GM23338 (cell line): ENCODE results near the gene B4GALNT4. TPM values are rescaled to one million over a fixed set of nuclear protein-coding genes. Genes with fewer than 3 reads are reported as not detected.

Experiments used
- ATAC-seq: fragments of 200-7000 bp; cut with Tn5 transposase; 3 replicates; pipeline ENCODE4 v1.9.1; 2020
- DNase-seq: peaks from one replicate; pipeline ENCODE4 v3.0.0-alpha.2; 2015; ENCODE audit warnings: low spot score
- H2AFZ ChIP-seq: fragments of 200-600 bp; sonication (generic); 2 replicates; pipeline ENCODE4 v1.8.0; 2016; ENCODE audit warnings: antibody characterized with exemption, mild to moderate bottlenecking, moderate library complexity
- H3F3A ChIP-seq: fragments of 200-600 bp; sonication (generic); replicated peaks from 2 replicates; pipeline ENCODE4 v1.8.0; 2017; ENCODE audit warnings: antibody characterized with exemption, mixed run types, low read depth
- H3K27ac ChIP-seq: fragments of 200-600 bp; sonication (generic); 2 replicates; pipeline ENCODE4 v1.6.1; 2016; ENCODE audit warnings: low read depth
- H3K27me3 ChIP-seq: fragments of 200-600 bp; sonication (generic); 2 replicates; pipeline ENCODE4 v1.8.0; 2016; ENCODE audit warnings: mild to moderate bottlenecking, mixed run types, moderate library complexity; ENCODE audit not compliant: insufficient read depth
- H3K36me3 ChIP-seq: fragments of 200-600 bp; sonication (generic); 2 replicates; pipeline ENCODE4 v1.8.0; 2016; ENCODE audit warnings: mild to moderate bottlenecking; ENCODE audit not compliant: insufficient read depth
- H3K4me1 ChIP-seq: fragments of 200-600 bp; sonication (generic); 2 replicates; pipeline ENCODE4 v1.8.0; 2016; ENCODE audit warnings: mild to moderate bottlenecking, moderate library complexity; ENCODE audit not compliant: insufficient read depth
- H3K4me2 ChIP-seq: fragments of 200-600 bp; sonication (generic); 2 replicates; pipeline ENCODE4 v1.7.1; 2017; ENCODE audit warnings: mixed run types
- H3K4me3 ChIP-seq: fragments of 200-600 bp; sonication (generic); 2 replicates; pipeline ENCODE4 v1.6.1; 2016; ENCODE audit warnings: mixed run types
- H3K79me2 ChIP-seq: fragments of 200-600 bp; sonication (generic); replicated peaks from 2 replicates; pipeline ENCODE4 v1.8.0; 2017; ENCODE audit warnings: mild to moderate bottlenecking; ENCODE audit not compliant: insufficient read depth
- H3K9me2 ChIP-seq: fragments of 200-600 bp; sonication (generic); 2 replicates; pipeline ENCODE4 v1.8.0; 2017; ENCODE audit not compliant: insufficient read depth
- H4K20me1 ChIP-seq: fragments of 200-600 bp; sonication (generic); replicated peaks from 2 replicates; pipeline ENCODE4 v1.8.0; 2017; ENCODE audit warnings: mild to moderate bottlenecking; ENCODE audit not compliant: insufficient read depth
- H3K27ac Mint-ChIP-seq: 2 replicates; pipeline ENCODE4 v1.8.0; 2020; ENCODE audit warnings: inconsistent platforms, mild to moderate bottlenecking, moderate library complexity, mixed read lengths
- H3K27me3 Mint-ChIP-seq: 3 replicates; pipeline ENCODE4 v1.8.0; 2022; ENCODE audit warnings: low read depth, mild to moderate bottlenecking, moderate library complexity, mixed read lengths, inconsistent platforms; ENCODE audit not compliant: insufficient read depth, poor library complexity
- H3K36me3 Mint-ChIP-seq: 3 replicates; pipeline ENCODE4 v1.8.0; 2021; ENCODE audit warnings: low read depth, mild to moderate bottlenecking, inconsistent platforms, moderate library complexity, mixed read lengths
- H3K4me1 Mint-ChIP-seq: 3 replicates; pipeline ENCODE4 v1.8.0; 2020; ENCODE audit warnings: mild to moderate bottlenecking, inconsistent platforms, mixed read lengths
- H3K4me3 Mint-ChIP-seq: 3 replicates; pipeline ENCODE4 v1.8.0; 2021; ENCODE audit warnings: moderate library complexity, mild to moderate bottlenecking, inconsistent platforms, mixed read lengths
- H3K9me3 Mint-ChIP-seq: 3 replicates; pipeline ENCODE4 v1.8.0; 2020; ENCODE audit warnings: moderate library complexity, mild to moderate bottlenecking, inconsistent platforms, mixed read lengths
- CREB1 ChIP-seq: fragments of 250-450 bp; sonication (Bioruptor Pico); IDR thresholded peaks from 2 replicates; pipeline ENCODE4 v1.5.0; 2020; ENCODE audit warnings: low read depth, mild to moderate bottlenecking, moderate library complexity
- CTCF ChIP-seq, 2 experiments: fragments of 200-600 bp in 1 of 2; sonication (generic) in 1 of 2; conservative IDR thresholded peaks; 2 replicates each; pipeline versions ENCODE4 v1.5.1 to v1.6.1; 2016 to 2017; ENCODE audit warnings: antibody characterized with exemption in 2 of 2, low read depth in 2 of 2, mild to moderate bottlenecking in 2 of 2, moderate library complexity in 1 of 2
- ETS1 ChIP-seq: IDR thresholded peaks from 2 replicates; pipeline ENCODE4 v1.6.1; 2016; ENCODE audit warnings: antibody characterized with exemption
- EZH2 ChIP-seq: fragments of 200-600 bp; sonication (generic); IDR thresholded peaks from one replicate; pipeline ENCODE4 v1.8.0; 2017; ENCODE audit warnings: antibody characterized with exemption, mild to moderate bottlenecking, low read depth; ENCODE audit not compliant: unreplicated experiment
- EZH2phosphoT487 ChIP-seq: fragments of 200-600 bp; sonication (generic); IDR thresholded peaks from one replicate; pipeline ENCODE4 v1.8.1; 2018; ENCODE audit warnings: antibody characterized with exemption; ENCODE audit not compliant: unreplicated experiment
- JUNB ChIP-seq: IDR thresholded peaks from one replicate; pipeline ENCODE4 v1.6.1; 2016; ENCODE audit warnings: antibody characterized with exemption; ENCODE audit not compliant: unreplicated experiment
- NANOG ChIP-seq: IDR thresholded peaks from 2 replicates; pipeline ENCODE4 v1.6.1; 2016; ENCODE audit warnings: antibody characterized with exemption, borderline replicate concordance
- POLR2AphosphoS5 ChIP-seq: IDR thresholded peaks from 2 replicates; pipeline ENCODE4 v1.6.1; 2016; ENCODE audit warnings: antibody characterized with exemption, low read depth
- REST ChIP-seq: IDR thresholded peaks from one replicate; pipeline ENCODE4 v1.6.1; 2018; ENCODE audit warnings: antibody characterized with exemption; ENCODE audit not compliant: unreplicated experiment
- STAT1 ChIP-seq: IDR thresholded peaks from one replicate; pipeline ENCODE4 v1.6.1; 2016; ENCODE audit warnings: antibody characterized with exemption; ENCODE audit not compliant: unreplicated experiment
- ZNF114 ChIP-seq: fragments of 250-450 bp; sonication (Bioruptor Pico); IDR thresholded peaks from 2 replicates; pipeline ENCODE4 v1.5.0; 2020; ENCODE audit warnings: mild to moderate bottlenecking, moderate library complexity
- ZNF331 ChIP-seq: fragments of 250-450 bp; sonication (Bioruptor Pico); IDR thresholded peaks from 2 replicates; pipeline ENCODE4 v1.5.0; 2020; ENCODE audit warnings: low read depth, mild to moderate bottlenecking, moderate library complexity
- ZNF462 ChIP-seq: fragments of 250-450 bp; sonication (Bioruptor Pico); IDR thresholded peaks from 2 replicates; pipeline ENCODE4 v1.5.0; 2020; ENCODE audit warnings: mild to moderate bottlenecking, moderate library complexity
- polyA plus RNA-seq: library from polyadenylated mRNA; unstranded; fragments of >200 nt; fragmentation: Nextera tagmentation; extraction: Ambion mirVana; gene quantifications from 2 replicates; pipeline ENCODE4 v1.2.1, GENCODE V29; 2016
- total RNA-seq: library from RNA; depleted of rRNA; stranded (reverse); fragments of >200 nt; shearing (Covaris generic); gene quantifications from 2 replicates; pipeline ENCODE4 v1.2.3, GENCODE V29; 2014

B4GALNT4 gene
- total and polyA plus RNA-seq, 2 experiments from 2014 or later = 49.9 to 92.6 TPM

- no peaks in the 10 kb centered on the region for H4K20me1 ChIP-seq
- peaks cover 6% of the 10 kb centered on the region for H3K4me1 ChIP-seq
- H3K27ac ChIP-seq = no peak overlapping the region
- Mint-ChIP-seq H3K27me3 (peaks cover 17% of the 10 kb centered on the region), H3K27ac (no peak overlapping the region), H3K36me3 (peaks cover 11% of the 10 kb centered on the region; the same call in 2 of the 3 replicates), H3K4me1 (peaks cover 33% of the 10 kb centered on the region), H3K9me3 (peaks cover 6% of the 10 kb centered on the region; the same call in 2 of the 3 replicates), H3K4me3 (no peak overlapping the region)
- TF ChIP-seq CTCF (conservative IDR thresholded peaks at IDR 0.05; ENCODE audit: low read depth in 2 of 2) (no peak), ETS1 (no peak), CREB1 (no peak), STAT1 (no peak), ZNF114 (no peak), POLR2AphosphoS5 (no peak), EZH2 (no peak), REST (no peak), JUNB (no peak), EZH2phosphoT487 (no peak), ZNF462 (CRISPR knock-in tag) (no peak), ZNF331 (CRISPR knock-in tag) (no peak), NANOG (no peak)
- no peaks in the 10 kb centered on the region for H3K79me2 ChIP-seq
- H3K4me2 ChIP-seq = no peak overlapping the region
- H3F3A ChIP-seq = 0 out of 2 replicates have a peak, but pooled peaks cover 15% of the 10 kb centered on the region
- H2AFZ ChIP-seq = 0 out of 2 replicates have a peak overlapping the region, but pooled peaks have one; percentile 28
- no peaks in the 10 kb centered on the region for H3K36me3 ChIP-seq
- peak; percentile 13 for ATAC-seq
- no peaks in the 10 kb centered on the region for H3K9me2 ChIP-seq
- DNase-seq = no peak
- no peak overlapping the region for H3K4me3 ChIP-seq
- no peaks in the 10 kb centered on the region for H3K27me3 ChIP-seq
Measured at GRCh38 chr11:326592-326841, 42.8 kb upstream of the B4GALNT4 start.
